Mesothelial cell of epicardium (in vitro differentiated cells): ENCODE measurements around the gene ARHGEF11. TPM values are rescaled to one million over a fixed set of nuclear protein-coding genes. Genes with fewer than 3 reads are reported as not detected.

Experiments used
- DNase-seq, 2 experiments: peaks; one replicate each; pipeline ENCODE4 v3.0.0; 2021; ENCODE audit warnings: low spot score in 2 of 2; ENCODE audit not compliant: unreplicated experiment in 2 of 2
- H3K27ac Mint-ChIP-seq: 2 replicates; pipeline ENCODE4 v1.8.0; 2021; ENCODE audit warnings: mixed read lengths
- H3K27me3 Mint-ChIP-seq: 2 replicates; pipeline ENCODE4 v1.8.0; 2021; ENCODE audit warnings: low read depth, mixed read lengths
- H3K36me3 Mint-ChIP-seq: 2 replicates; pipeline ENCODE4 v1.8.0; 2021; ENCODE audit warnings: mixed read lengths
- H3K4me1 Mint-ChIP-seq: 2 replicates; pipeline ENCODE4 v1.8.0; 2021; ENCODE audit warnings: mixed read lengths
- H3K4me3 Mint-ChIP-seq: 2 replicates; pipeline ENCODE4 v1.8.0; 2021; ENCODE audit warnings: mild to moderate bottlenecking, moderate library complexity, mixed read lengths
- H3K9me3 Mint-ChIP-seq: 2 replicates; pipeline ENCODE4 v1.8.0; 2021; ENCODE audit warnings: mixed read lengths
- CTCF ChIP-seq: fragments of 200-600 bp; sonication (generic); IDR thresholded peaks from one replicate; pipeline ENCODE4 v1.5.0; 2021; ENCODE audit warnings: antibody characterized with exemption; ENCODE audit not compliant: unreplicated experiment
- total RNA-seq: library from RNA; stranded (reverse); gene quantifications from 3 replicates; pipeline ENCODE4 v1.2.1, GENCODE V29; 2021

The ARHGEF11 gene
- total RNA-seq, 1 donor from 2014 or later: 52.5 TPM

- H3K27ac Mint-ChIP-seq: no peak overlapping the region
- peaks cover 50% of the 10 kb centered on the region for H3K27me3 Mint-ChIP-seq
- no peak overlapping the region for H3K4me3 Mint-ChIP-seq
Observed at GRCh38 chr1:156889802-156890580, 155.6 kb downstream of the ARHGEF11 start.

GRCh38 chr1:156887734-156888133 lies 157.8 kb downstream of the ARHGEF11 start:
- H3K9me3 Mint-ChIP-seq: no peaks in the 10 kb centered on the region
- DNase-seq: no peak
- no peak overlapping the region for H3K4me3 Mint-ChIP-seq
- peaks cover 20% of the 10 kb centered on the region for H3K4me1 Mint-ChIP-seq
- no peak overlapping the region for H3K27ac Mint-ChIP-seq
- H3K36me3 Mint-ChIP-seq: no peaks in the 10 kb centered on the region
- TF ChIP-seq CTCF: no peak
- H3K27me3 Mint-ChIP-seq: peaks cover 46% of the 10 kb centered on the region

More at GRCh38 chr1:156889802-156890580, 155.6 kb downstream of the ARHGEF11 start:
- DNase-seq: peak; percentile 53 to 79
- no peaks in the 10 kb centered on the region for H3K9me3 Mint-ChIP-seq
- H3K4me1 Mint-ChIP-seq: peaks cover 24% of the 10 kb centered on the region
- no peaks in the 10 kb centered on the region for H3K36me3 Mint-ChIP-seq
- TF ChIP-seq CTCF: peak; percentile 61

GRCh38 chr1:156887317-156887716 lies 158.2 kb downstream of the ARHGEF11 start:
- H3K27ac Mint-ChIP-seq: no peak overlapping the region
- no peak for TF ChIP-seq CTCF
- no peaks in the 10 kb centered on the region for H3K36me3 Mint-ChIP-seq
- no peak overlapping the region for H3K4me3 Mint-ChIP-seq
- H3K27me3 Mint-ChIP-seq: peaks cover 42% of the 10 kb centered on the region
- peaks cover 20% of the 10 kb centered on the region for H3K4me1 Mint-ChIP-seq
- H3K9me3 Mint-ChIP-seq: no peaks in the 10 kb centered on the region
- DNase-seq: no peak

- H3K4me1 Mint-ChIP-seq: peaks cover 18% of the 10 kb centered on the region
- no peaks in the 10 kb centered on the region for H3K36me3 Mint-ChIP-seq
Observed at GRCh38 chr1:156886583-156887281, 158.8 kb downstream of the ARHGEF11 start.

GRCh38 chr1:156885880-156886355 lies 159.6 kb downstream of the ARHGEF11 start:
- H3K27ac Mint-ChIP-seq: no peak overlapping the region
- H3K4me3 Mint-ChIP-seq: no peak overlapping the region
- DNase-seq: no peak
- peaks cover 31% of the 10 kb centered on the region for H3K27me3 Mint-ChIP-seq
- H3K9me3 Mint-ChIP-seq: no peaks in the 10 kb centered on the region
- TF ChIP-seq CTCF: no peak
- H3K4me1 Mint-ChIP-seq: peaks cover 18% of the 10 kb centered on the region
- H3K36me3 Mint-ChIP-seq: no peaks in the 10 kb centered on the region

More at GRCh38 chr1:156886583-156887281, 158.8 kb downstream of the ARHGEF11 start:
- peak overlapping the region; percentile 58 for H3K27ac Mint-ChIP-seq
- no peak overlapping the region for H3K4me3 Mint-ChIP-seq
- TF ChIP-seq CTCF: no peak
- H3K9me3 Mint-ChIP-seq: no peaks in the 10 kb centered on the region
- no peak for DNase-seq
- H3K27me3 Mint-ChIP-seq: peaks cover 36% of the 10 kb centered on the region
